IPS-18c (cell line): ENCODE data around the gene DAB1.

ENCODE experiments used
- H3K4me3 ChIP-seq: 2 replicates; pipeline ENCODE4 v1.7.0; 2013; ENCODE audit warnings: low read depth, mild to moderate bottlenecking, low read length, moderate library complexity; ENCODE audit not compliant: insufficient read depth
- H3K9me3 ChIP-seq: one replicate; pipeline ENCODE4 v1.6.1; 2013; ENCODE audit warnings: mild to moderate bottlenecking, low read length, moderate library complexity; ENCODE audit not compliant: control insufficient read depth, insufficient read depth

The DAB1 gene

DNA sequence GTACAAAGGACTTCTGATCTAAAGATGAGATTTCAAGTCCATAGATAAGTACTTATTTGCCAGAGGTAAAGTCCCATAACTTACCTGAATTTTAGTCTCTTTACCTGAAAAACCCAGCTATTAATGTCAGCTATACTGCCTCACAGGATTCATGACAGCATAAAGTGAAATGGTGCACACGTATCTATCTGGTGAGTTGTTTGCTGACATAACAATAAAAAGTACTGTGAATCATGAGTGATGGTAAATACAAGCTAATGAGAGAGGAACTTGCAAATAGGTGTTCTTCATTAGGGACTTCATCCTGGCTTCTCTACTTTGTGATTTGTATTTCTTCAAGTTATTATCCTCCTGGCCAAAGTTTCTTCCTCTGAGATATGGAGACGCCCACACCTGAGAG, 233.0 kb downstream of the DAB1 start:
- Histone ChIP-seq H3K9me3 (no peaks in the 10 kb centered on the region), H3K4me3 (no peak overlapping the region)

DNA sequence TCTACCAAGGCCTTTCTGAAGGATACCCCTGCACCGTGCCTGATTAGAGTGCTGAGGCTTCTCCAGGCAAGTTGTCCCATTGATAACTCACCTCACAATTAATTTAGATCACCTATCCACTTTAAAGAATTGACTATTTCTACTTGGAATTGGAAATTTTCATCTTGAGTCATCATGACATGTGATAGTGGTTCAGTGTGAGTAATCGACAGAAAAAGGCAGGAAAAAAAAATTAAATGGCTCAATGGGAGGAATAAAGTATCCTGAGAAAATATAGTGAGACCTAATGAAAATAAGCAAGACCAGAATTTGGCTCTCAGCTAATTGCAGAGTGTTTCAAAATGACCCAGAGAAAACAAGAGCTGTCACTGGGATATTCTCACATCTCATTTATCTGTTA, 235.7 kb downstream of the DAB1 start:
- Histone ChIP-seq H3K4me3 (no peak overlapping the region), H3K9me3 (no peaks in the 10 kb centered on the region)

DNA sequence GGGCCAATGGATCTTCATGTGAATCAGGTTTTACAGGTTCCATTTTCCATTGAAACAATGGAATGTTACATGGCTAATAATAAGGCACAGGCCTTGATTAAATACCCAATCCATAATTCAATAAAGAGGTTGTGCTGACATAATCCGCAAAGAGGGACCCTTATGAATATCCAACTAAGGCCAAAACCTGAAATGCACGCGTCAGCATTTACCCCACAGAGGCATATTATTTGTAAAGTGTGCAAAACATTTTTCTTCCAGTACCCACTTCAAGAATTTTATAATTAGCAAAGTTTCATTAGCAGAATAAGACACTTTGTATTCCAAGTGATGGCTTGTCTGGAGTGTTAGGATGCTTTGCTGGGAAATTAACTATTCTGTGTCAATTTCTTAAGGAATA, 237.4 kb downstream of the DAB1 start:
- no peaks in the 10 kb centered on the region for H3K9me3 ChIP-seq
- no peak overlapping the region for H3K4me3 ChIP-seq

DNA sequence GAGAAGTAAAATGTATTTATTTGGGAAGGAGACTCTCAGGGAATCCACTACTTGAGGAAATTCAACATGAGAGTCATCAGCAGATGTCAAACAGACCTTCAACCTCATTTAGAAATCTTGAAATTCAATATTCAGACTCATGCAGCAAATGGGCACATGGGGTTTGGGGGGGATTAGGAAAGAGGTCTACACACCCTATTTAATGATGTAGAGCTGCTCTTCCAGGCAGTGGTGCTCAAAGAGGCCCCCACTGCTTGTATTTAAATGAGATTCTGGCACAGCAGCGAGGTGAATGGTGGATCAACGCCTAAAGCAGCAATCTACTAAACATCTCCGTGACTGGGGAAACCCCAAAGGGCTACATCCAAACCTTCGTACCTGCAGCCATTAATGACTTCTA, 244.9 kb downstream of the DAB1 start:
- Histone ChIP-seq H3K4me3 (no peak overlapping the region), H3K9me3 (no peaks in the 10 kb centered on the region)

DNA sequence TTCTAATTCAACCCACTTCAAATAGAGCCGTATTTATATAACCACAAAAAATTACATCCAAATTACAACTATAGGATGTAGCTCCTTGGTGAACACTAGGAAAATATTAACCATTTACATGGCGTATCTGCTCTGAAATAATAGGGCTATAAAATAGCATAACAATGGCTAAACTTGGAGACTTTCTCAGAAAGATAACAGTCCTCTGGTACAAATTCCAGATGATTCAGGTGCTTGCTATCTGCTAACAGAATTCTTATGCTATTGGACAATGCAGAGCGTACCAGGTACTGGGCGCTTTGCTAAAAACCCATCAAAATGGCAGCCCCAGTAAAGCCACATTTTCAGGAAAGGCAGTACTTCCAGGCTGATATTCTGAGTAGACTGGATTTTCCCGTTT, 248.4 kb downstream of the DAB1 start:
- no peak overlapping the region for H3K4me3 ChIP-seq
- H3K9me3 ChIP-seq, result no peaks in the 10 kb centered on the region

GRCh38 chr1:57172040-57172439, 251.8 kb downstream of the DAB1 start:
- H3K9me3 ChIP-seq, result no peaks in the 10 kb centered on the region
- no peak overlapping the region for H3K4me3 ChIP-seq

GRCh38 chr1:57167997-57168396, 255.9 kb downstream of the DAB1 start:
- no peak overlapping the region for H3K4me3 ChIP-seq
- H3K9me3 ChIP-seq, result no peaks in the 10 kb centered on the region

- H3K9me3 ChIP-seq, result no peaks in the 10 kb centered on the region
- no peak overlapping the region for H3K4me3 ChIP-seq
Observed at GRCh38 chr1:57165546-57165945, 258.3 kb downstream of the DAB1 start.

DNA sequence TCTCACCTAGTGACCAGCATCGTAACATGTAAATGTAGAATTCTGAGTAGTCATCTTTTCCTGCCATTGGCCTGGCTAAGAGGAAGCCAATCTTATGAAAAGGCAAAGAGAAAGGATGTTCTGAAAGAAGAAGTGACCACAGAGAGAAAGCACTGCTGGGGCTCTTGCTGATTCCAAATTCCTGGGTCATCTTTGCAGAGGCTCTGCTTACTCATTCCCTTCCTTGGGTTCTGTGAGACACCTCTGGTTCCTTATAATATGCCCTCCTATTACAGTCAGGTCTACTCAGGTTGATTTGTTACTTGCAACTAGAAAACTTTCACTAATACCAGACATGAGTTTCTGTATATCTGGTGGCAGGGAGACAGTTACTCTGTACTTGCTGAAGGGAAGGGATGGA, 259.3 kb downstream of the DAB1 start:
- Histone ChIP-seq H3K9me3 (no peaks in the 10 kb centered on the region), H3K4me3 (no peak overlapping the region)

GRCh38 chr1:57163789-57164188, 260.1 kb downstream of the DAB1 start:
- Histone ChIP-seq H3K9me3 (no peaks in the 10 kb centered on the region), H3K4me3 (no peak overlapping the region)

GRCh38 chr1:57163325-57163724, 260.5 kb downstream of the DAB1 start:
- no peaks in the 10 kb centered on the region for H3K9me3 ChIP-seq
- no peak overlapping the region for H3K4me3 ChIP-seq

- no peaks in the 10 kb centered on the region for H3K9me3 ChIP-seq
- no peak overlapping the region for H3K4me3 ChIP-seq
Observed at GRCh38 chr1:57162607-57163261, 261.1 kb downstream of the DAB1 start.

- no peak overlapping the region for H3K4me3 ChIP-seq
Observed at GRCh38 chr1:57160594-57160993, 263.3 kb downstream of the DAB1 start.

DNA sequence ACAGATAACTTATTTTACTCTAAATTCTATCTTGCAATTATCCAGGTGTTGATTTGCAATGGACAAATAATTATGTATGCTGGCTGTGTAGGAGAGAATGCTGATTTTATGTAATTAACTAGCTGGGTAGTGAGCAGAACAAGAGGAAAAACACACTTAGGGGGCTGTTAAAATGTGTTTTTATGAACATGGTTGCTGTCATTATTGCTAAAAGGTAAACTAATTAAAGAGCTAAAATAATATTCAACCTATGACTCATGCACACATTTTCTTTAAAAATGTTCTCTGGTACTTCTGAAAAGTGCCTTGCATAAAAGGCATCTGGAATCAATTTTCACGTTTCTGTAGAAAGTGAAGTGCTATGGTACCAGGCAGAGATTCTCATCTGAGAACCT, 265.3 kb downstream of the DAB1 start:
- H3K4me3 ChIP-seq, result no peak overlapping the region
- no peaks in the 10 kb centered on the region for H3K9me3 ChIP-seq

More at GRCh38 chr1:57160594-57160993, 263.3 kb downstream of the DAB1 start:
- H3K9me3 ChIP-seq, result no peaks in the 10 kb centered on the region

GRCh38 chr1:57157818-57158603, 265.8 kb downstream of the DAB1 start:
- Histone ChIP-seq H3K4me3 (no peak overlapping the region), H3K9me3 (no peaks in the 10 kb centered on the region)

DNA sequence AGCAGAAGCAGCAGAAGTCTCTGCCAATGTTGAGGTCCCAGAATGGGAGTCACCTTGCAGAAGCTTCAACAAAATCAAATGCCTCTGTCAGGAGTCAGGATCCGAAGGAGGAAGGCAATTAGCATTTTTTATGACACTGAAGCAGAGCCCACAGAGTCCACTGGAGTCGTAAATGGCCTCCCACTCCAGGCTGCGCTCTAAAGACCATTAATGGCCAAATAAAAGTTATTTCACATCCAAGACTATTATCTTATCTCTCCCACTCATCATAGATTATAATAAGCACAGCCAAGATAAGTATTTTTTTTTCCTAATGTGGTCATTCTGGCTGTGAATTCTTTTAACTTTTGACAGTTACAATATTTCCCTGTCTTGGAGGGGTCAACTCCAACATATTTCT, 267.0 kb downstream of the DAB1 start:
- H3K4me3 ChIP-seq, result no peak overlapping the region
- H3K9me3 ChIP-seq, result no peaks in the 10 kb centered on the region

GRCh38 chr1:57146100-57146499, 277.8 kb downstream of the DAB1 start:
- Histone ChIP-seq H3K4me3 (no peak overlapping the region), H3K9me3 (no peaks in the 10 kb centered on the region)

GRCh38 chr1:57142999-57143398, 280.9 kb downstream of the DAB1 start:
- H3K9me3 ChIP-seq, result no peaks in the 10 kb centered on the region
- H3K4me3 ChIP-seq, result no peak overlapping the region

DNA sequence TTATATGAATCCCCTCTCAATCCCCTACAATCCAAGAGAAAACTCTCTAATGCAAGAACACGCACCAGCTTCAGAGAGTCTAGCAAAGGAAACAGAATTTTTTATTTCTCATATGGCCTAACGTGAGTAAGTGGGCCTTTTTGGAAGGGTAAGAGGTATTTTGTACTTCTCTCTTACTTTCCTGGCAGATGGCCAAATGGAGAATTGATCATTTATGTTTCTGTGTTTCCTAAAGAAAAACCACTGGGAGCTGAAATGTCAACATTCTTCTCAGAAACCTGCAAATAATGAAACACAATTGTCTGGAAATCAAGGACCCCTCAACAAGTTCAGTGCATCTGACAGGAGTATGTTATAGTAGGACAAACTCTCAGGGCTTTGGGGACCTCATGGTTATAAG, 281.7 kb downstream of the DAB1 start:
- H3K9me3 ChIP-seq, result no peaks in the 10 kb centered on the region
- no peak overlapping the region for H3K4me3 ChIP-seq
